SU-DHL-6 (cell line): ENCODE results near the gene HAPLN1.

Experiments used
- H2AFZ ChIP-seq: fragments of 200-600 bp; sonication (generic); 2 replicates; pipeline ENCODE4 v1.6.1; 2014; ENCODE audit warnings: low read depth, mild to moderate bottlenecking, moderate library complexity, mixed read lengths, antibody characterized with exemption, low read length; ENCODE audit not compliant: severe bottlenecking
- H3F3A ChIP-seq: fragments of 200-600 bp; shearing (Covaris generic); 2 replicates; pipeline ENCODE4 v1.6.0; 2016; ENCODE audit warnings: antibody characterized with exemption, mild to moderate bottlenecking; ENCODE audit not compliant: insufficient read depth
- H3K27ac ChIP-seq: fragments of 200-600 bp; sonication (generic); 2 replicates; pipeline ENCODE4 v1.5.1; 2016; ENCODE audit warnings: low read depth, mild to moderate bottlenecking, low read length, moderate library complexity, mixed read lengths
- H3K27me3 ChIP-seq: fragments of 200-600 bp; sonication (generic), shearing (Covaris generic); 2 replicates; pipeline ENCODE4 v1.6.0; 2014; ENCODE audit warnings: mild to moderate bottlenecking, low read length
- H3K36me3 ChIP-seq: fragments of 200-600 bp; sonication (generic); 2 replicates; pipeline ENCODE4 v1.6.1; 2014; ENCODE audit warnings: mild to moderate bottlenecking, low read length, mixed read lengths
- H3K4me2 ChIP-seq: fragments of 300-600, 200-600 bp; shearing (Covaris generic), sonication (generic); 2 replicates; pipeline ENCODE4 v1.6.0; 2014; ENCODE audit warnings: low read length, low read depth, mild to moderate bottlenecking; ENCODE audit not compliant: poor library complexity, severe bottlenecking
- H3K4me3 ChIP-seq: fragments of 200-600 bp; sonication (generic); 2 replicates; pipeline ENCODE4 v1.5.1; 2014; ENCODE audit warnings: antibody characterized with exemption, low read length, mild to moderate bottlenecking, mixed read lengths; ENCODE audit not compliant: insufficient read depth, poor library complexity, severe bottlenecking
- H3K79me2 ChIP-seq: fragments of 200-600 bp; sonication (generic); 2 replicates; pipeline ENCODE4 v1.6.1; 2014; ENCODE audit warnings: mild to moderate bottlenecking, low read length, moderate library complexity; ENCODE audit not compliant: insufficient read depth
- H3K9ac ChIP-seq: fragments of 200-600 bp; sonication (generic); 2 replicates; pipeline ENCODE4 v1.7.0; 2014; ENCODE audit warnings: mild to moderate bottlenecking, low read length
- H3K9me2 ChIP-seq: fragments of 200-600 bp; sonication (generic); replicated peaks from 2 replicates; pipeline ENCODE4 v1.6.1; 2014; ENCODE audit warnings: low read length; ENCODE audit not compliant: insufficient read depth
- H3K9me3 ChIP-seq: fragments of 200-600 bp; sonication (generic); 2 replicates; pipeline ENCODE4 v1.6.1; 2014; ENCODE audit warnings: low read length, mixed read lengths; ENCODE audit not compliant: insufficient read depth
- H4K20me1 ChIP-seq: fragments of 200-600 bp; sonication (generic); 2 replicates; pipeline ENCODE4 v1.6.1; 2014; ENCODE audit warnings: low read depth, mild to moderate bottlenecking, antibody characterized with exemption, low read length, moderate library complexity, mixed read lengths
- CTCF ChIP-seq: fragments of 200-600 bp; sonication (generic); IDR thresholded peaks from one replicate; pipeline ENCODE4 v1.5.1; 2017; ENCODE audit warnings: antibody characterized with exemption, mild to moderate bottlenecking, low read length, moderate library complexity; ENCODE audit not compliant: insufficient read depth, poor library complexity, severe bottlenecking
- EZH2phosphoT487 ChIP-seq: fragments of 200-600 bp; sonication (generic), shearing (Covaris generic); conservative IDR thresholded peaks from 2 replicates; pipeline ENCODE4 v1.6.1; 2018; ENCODE audit warnings: mild to moderate bottlenecking, antibody characterized with exemption, low read length, moderate library complexity, mixed read lengths

HAPLN1 gene

GRCh38 chr5:83731638-83732037 lies 11.0 kb upstream of the HAPLN1 start:
- Histone ChIP-seq H3K9me3 (no peaks in the 10 kb centered on the region), H3K79me2 (no peaks in the 10 kb centered on the region), H3K9ac (no peak overlapping the region), H3K27me3 (no peaks in the 10 kb centered on the region), H4K20me1 (no peaks in the 10 kb centered on the region), H3F3A (no peaks in the 10 kb centered on the region), H3K27ac (no peak overlapping the region), H2AFZ (no peak overlapping the region), H3K36me3 (no peaks in the 10 kb centered on the region), H3K9me2 (no peaks in the 10 kb centered on the region), H3K4me2 (no peak overlapping the region), H3K4me3 (no peak overlapping the region)
- no peak for TF ChIP-seq EZH2phosphoT487
- no peak for TF ChIP-seq CTCF

GRCh38 chr5:83729362-83729761 lies 8.7 kb upstream of the HAPLN1 start:
- Histone ChIP-seq H3K9ac (no peak overlapping the region), H3K79me2 (no peaks in the 10 kb centered on the region), H3K36me3 (no peaks in the 10 kb centered on the region), H2AFZ (no peak overlapping the region), H3K9me3 (no peaks in the 10 kb centered on the region), H3K4me2 (no peak overlapping the region), H3K27me3 (no peaks in the 10 kb centered on the region), H4K20me1 (no peaks in the 10 kb centered on the region), H3K27ac (no peak overlapping the region), H3F3A (no peaks in the 10 kb centered on the region), H3K4me3 (no peak overlapping the region), H3K9me2 (no peaks in the 10 kb centered on the region)
- TF ChIP-seq CTCF: no peak

GRCh38 chr5:83726912-83727311 lies 6.3 kb upstream of the HAPLN1 start:
- H4K20me1 ChIP-seq: no peaks in the 10 kb centered on the region
- no peaks in the 10 kb centered on the region for H3F3A ChIP-seq
- H3K4me2 ChIP-seq: no peak overlapping the region
- H3K27me3 ChIP-seq: no peaks in the 10 kb centered on the region
- H3K9me2 ChIP-seq: no peaks in the 10 kb centered on the region
- H3K27ac ChIP-seq: no peak overlapping the region
- TF ChIP-seq EZH2phosphoT487 (no peak), CTCF (no peak)
- no peaks in the 10 kb centered on the region for H3K36me3 ChIP-seq
- H3K9ac ChIP-seq: no peak overlapping the region
- no peak overlapping the region for H2AFZ ChIP-seq
- H3K79me2 ChIP-seq: no peaks in the 10 kb centered on the region
- H3K9me3 ChIP-seq: no peaks in the 10 kb centered on the region
- no peak overlapping the region for H3K4me3 ChIP-seq

- Histone ChIP-seq H3K9me3 (no peaks in the 10 kb centered on the region), H2AFZ (no peak overlapping the region), H3K79me2 (no peaks in the 10 kb centered on the region), H3F3A (no peaks in the 10 kb centered on the region), H3K27ac (no peak overlapping the region), H3K27me3 (no peaks in the 10 kb centered on the region), H3K4me3 (no peak overlapping the region), H3K36me3 (no peaks in the 10 kb centered on the region), H3K9ac (no peak overlapping the region), H4K20me1 (no peaks in the 10 kb centered on the region), H3K9me2 (no peaks in the 10 kb centered on the region), H3K4me2 (no peak overlapping the region)
- no peak for TF ChIP-seq CTCF
- TF ChIP-seq EZH2phosphoT487: no peak
Measured at GRCh38 chr5:83724935-83725334, 4.3 kb upstream of the HAPLN1 start.
